Measurements from ENCODE around the gene ATF6B. TPM values are rescaled to one million over a fixed set of nuclear protein-coding genes. Genes with fewer than 3 reads are reported as not detected.

The ATF6B gene
- total and polyA plus RNA-seq, 2 of the 8 experiments (the other 6 are each of a cell fraction or from before 2014, with no cell fraction given), result 38.1 to 42.2 TPM

DNA sequence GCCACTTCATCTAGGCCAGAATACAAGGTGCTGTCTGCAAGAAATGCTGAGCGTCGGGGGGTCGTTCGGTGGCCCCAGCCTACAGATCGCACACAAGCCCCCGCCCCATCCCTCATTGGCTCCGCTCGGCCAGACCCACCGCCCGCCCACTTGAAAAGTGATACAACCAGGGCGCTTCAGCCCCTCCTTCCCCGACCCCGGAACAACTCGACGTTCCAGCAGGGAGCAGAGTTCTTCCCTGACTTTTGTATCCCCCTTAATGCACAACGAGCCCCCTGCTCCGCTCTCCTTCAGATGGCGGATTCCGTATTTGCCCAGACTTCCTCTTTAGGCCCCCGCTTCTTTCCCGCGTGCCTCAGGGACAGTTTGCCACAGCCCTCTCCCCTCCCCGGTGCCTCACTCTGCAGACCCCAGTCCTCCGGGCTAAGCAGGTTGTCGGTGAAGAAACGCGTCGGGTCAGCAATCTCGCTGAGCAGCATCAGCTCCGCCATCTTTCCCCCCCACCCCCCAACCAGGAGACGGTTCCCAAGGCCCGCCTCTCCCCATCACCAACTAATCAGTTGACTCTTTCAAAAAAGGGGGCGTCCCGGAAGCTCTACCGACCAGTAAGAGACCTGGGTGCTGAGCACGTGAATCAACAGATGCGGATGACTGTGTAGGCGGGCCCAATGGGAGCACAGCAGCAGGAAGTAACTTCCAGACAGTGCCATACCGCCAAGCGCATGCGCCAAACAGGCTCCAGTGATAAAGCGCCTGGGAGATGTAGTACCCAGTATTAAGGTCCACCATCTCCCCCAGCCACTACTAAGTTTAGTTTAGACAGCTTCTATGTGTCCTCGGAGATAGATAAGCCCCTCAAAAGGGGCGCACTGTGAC is at the start of gene ATF6B (continued):
- no peak for TF ChIP-seq ATF2 (IDR thresholded peaks at IDR 0.05; ENCODE audit: low read length)
- TF ChIP-seq NANOG (IDR thresholded peaks at IDR 0.05; ENCODE audit: insufficient read depth, low read depth, low read length, poor library complexity, severe bottlenecking), result no peak
- peak; percentile 86 for TF ChIP-seq USF2 (IDR thresholded peaks at IDR 0.05; ENCODE audit: low read length)
- peak; percentile 50; the same call in 1 of the 2 replicates for TF ChIP-seq TBP (IDR thresholded peaks at IDR 0.05; ENCODE audit: low read depth, low read length)
- peak; percentile 12; the same call in 1 of the 2 replicates for TF ChIP-seq MAFK (IDR thresholded peaks at IDR 0.05; ENCODE audit: low read depth, low read length)
- TF ChIP-seq SIN3A (conservative IDR thresholded peaks at IDR 0.05 in 1 of 2, IDR thresholded peaks at IDR 0.05 in 1 of 2; ENCODE audit: low read depth in 1 of 2, low read length in 2 of 2), result peak in 1 of 2 experiments; percentile 73; a peak in 2 of 4 replicates
- no peak for TF ChIP-seq FOSL1 (IDR thresholded peaks at IDR 0.05; ENCODE audit: insufficient read depth, low read depth, low read length)
- TF ChIP-seq CREB1 (IDR thresholded peaks at IDR 0.05), result peak; percentile 57; the same call in 1 of the 2 replicates
- peak; percentile 87 for TF ChIP-seq ASH2L (IDR thresholded peaks at IDR 0.05; ENCODE audit: low read length)
- no peak for TF ChIP-seq JUN (IDR thresholded peaks at IDR 0.05; ENCODE audit: low read depth, low read length)
- TF ChIP-seq RFX5 (IDR thresholded peaks at IDR 0.05; ENCODE audit: borderline replicate concordance, low read depth, low read length), result 0 out of 2 replicates have a peak, but pooled peaks have one; percentile 37
- no peak for TF ChIP-seq SUZ12 (IDR thresholded peaks at IDR 0.05; ENCODE audit: low read length)
- TF ChIP-seq PHF8 (conservative IDR thresholded peaks at IDR 0.05; ENCODE audit: low read depth, low read length), result peak; percentile 89
- no peak for TF ChIP-seq CBX5 (IDR thresholded peaks at IDR 0.05; ENCODE audit: low read depth, low read length)
- TF ChIP-seq NRF1 (IDR thresholded peaks at IDR 0.05; ENCODE audit: low read depth, low read length), result peak; percentile 75
- TF ChIP-seq POLR2AphosphoS5 (IDR thresholded peaks at IDR 0.05; ENCODE audit: low read depth, low read length), result peak; percentile 76
- peak; percentile 86; the same call in 1 of the 2 replicates for TF ChIP-seq SP1 (IDR thresholded peaks at IDR 0.05; ENCODE audit: low read depth, low read length)
- peak; percentile 48 for TF ChIP-seq SP4 (IDR thresholded peaks at IDR 0.05; ENCODE audit: low read length)
- peak; percentile 19; the same call in 1 of the 2 replicates for TF ChIP-seq SIX5 (IDR thresholded peaks at IDR 0.05; ENCODE audit: low read depth, low read length)
- TF ChIP-seq YY1 (IDR thresholded peaks at IDR 0.05; ENCODE audit: low read depth, low read length), result peak; percentile 93
- TF ChIP-seq KDM1A (IDR thresholded peaks at IDR 0.05; ENCODE audit: borderline replicate concordance, low read length), result no peak

All from H1 (cell line).